ENCODE results near the gene PLEKHF1.
A peak's percentile ranks its signal among the peaks of the same experiment; 100 is the strongest.

PLEKHF1 gene

GRCh38 chr19:29653398-29653797, 11.9 kb upstream of the PLEKHF1 start:
- ChIA-PET CTCF (no interaction called here), POLR2A (no interaction called here)
- no peaks in the 10 kb centered on the region for H3K36me3 ChIP-seq (ENCODE audit: control insufficient read depth in 4 of 4, insufficient read depth in 4 of 4, low read length in 3 of 4)
- H3K4me1 ChIP-seq (ENCODE audit: control extremely low read depth in 1 of 4, control insufficient read depth in 4 of 4, insufficient read depth in 4 of 4, low read length in 3 of 4): peaks cover 0 to 5% (median 0%) of the 10 kb centered on the region in 4 experiments
- no peaks in the 10 kb centered on the region for H3K27me3 ChIP-seq (replicated peaks in 2 of 5; ENCODE audit: control insufficient read depth in 4 of 5, insufficient read depth in 5 of 5, low read length in 4 of 5)
- no peak for DNase-seq
- 100% methylated on average over 1 of the region's 5 CpGs for WGBS (ENCODE audit: insufficient coverage)
- no peaks in the 10 kb centered on the region for H3K9me3 ChIP-seq (ENCODE audit: control extremely low read depth in 1 of 5, control insufficient read depth in 4 of 5, insufficient read depth in 2 of 5, low read depth in 1 of 5, low read length in 4 of 5)
- H3K4me3 ChIP-seq (ENCODE audit: control insufficient read depth in 1 of 7, extremely low read depth in 1 of 7, insufficient read depth in 4 of 7, low read depth in 2 of 7, low read length in 6 of 7): no peak overlapping the region
- no peak overlapping the region for H3K27ac ChIP-seq (ENCODE audit: insufficient read depth in 1 of 2, low read depth in 1 of 2, low read length in 2 of 2, poor library complexity in 1 of 2, severe bottlenecking in 2 of 2)

DNA sequence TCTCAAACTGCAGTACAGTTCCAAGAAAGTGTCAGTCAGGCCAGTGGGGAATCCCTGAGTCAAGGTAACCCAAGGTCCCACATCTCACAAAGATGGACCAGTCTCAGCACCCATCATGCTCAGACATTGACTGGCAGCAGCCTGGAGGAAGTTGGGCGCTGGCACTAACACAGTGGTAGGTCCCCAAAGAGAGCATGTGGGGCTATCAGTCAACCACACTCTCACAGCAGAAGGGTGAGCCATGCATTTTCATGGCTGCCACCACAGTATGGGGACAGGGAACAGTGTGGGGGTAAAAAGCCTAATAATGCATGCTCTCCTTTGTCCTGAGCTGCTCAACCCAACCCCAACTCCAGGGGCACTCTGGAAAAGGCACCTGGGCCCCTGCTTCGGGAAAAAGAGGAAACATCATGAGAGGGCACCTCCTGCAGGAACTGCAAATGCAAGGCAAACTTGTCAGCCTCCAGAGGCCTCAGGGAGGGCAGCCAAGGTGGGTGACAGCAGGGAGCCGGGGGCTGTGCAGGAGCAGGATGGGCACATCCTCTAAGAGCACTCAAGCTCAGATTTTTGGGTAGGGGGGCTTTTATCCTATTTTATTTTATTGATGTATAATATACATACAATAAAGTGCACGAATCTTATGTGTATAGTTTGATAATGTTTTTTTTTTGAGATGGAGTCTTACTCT, 9.5 kb upstream of the PLEKHF1 start:
- Histone ChIP-seq H3K27ac (ENCODE audit: insufficient read depth in 1 of 2, low read depth in 1 of 2, low read length in 2 of 2, poor library complexity in 1 of 2, severe bottlenecking in 2 of 2) (no peak overlapping the region), H3K4me1 (ENCODE audit: control extremely low read depth in 1 of 4, control insufficient read depth in 4 of 4, insufficient read depth in 4 of 4, low read length in 3 of 4) (no peaks in the 10 kb centered on the region), H3K4me3 (ENCODE audit: control insufficient read depth in 1 of 7, extremely low read depth in 1 of 7, insufficient read depth in 4 of 7, low read depth in 2 of 7, low read length in 6 of 7) (no peak overlapping the region), H3K9me3 (ENCODE audit: control extremely low read depth in 1 of 5, control insufficient read depth in 4 of 5, insufficient read depth in 2 of 5, low read depth in 1 of 5, low read length in 4 of 5) (no peaks in the 10 kb centered on the region), H3K36me3 (ENCODE audit: control insufficient read depth in 4 of 4, insufficient read depth in 4 of 4, low read length in 3 of 4) (no peaks in the 10 kb centered on the region), H3K27me3 (replicated peaks in 2 of 5; ENCODE audit: control insufficient read depth in 4 of 5, insufficient read depth in 5 of 5, low read length in 4 of 5) (no peaks in the 10 kb centered on the region)
- ChIA-PET CTCF (interaction anchor here (1.3 to 1.7 kb wide), 2 partner anchors 26 to 46 kb away, joined by 3 to 4 read pairs; no protein-coding TSS in a partner anchor), POLR2A (no interaction called here)
- DNase-seq: no peak
- 0% methylated on average over 1 of the region's 4 CpGs for WGBS (ENCODE audit: insufficient coverage)

DNA sequence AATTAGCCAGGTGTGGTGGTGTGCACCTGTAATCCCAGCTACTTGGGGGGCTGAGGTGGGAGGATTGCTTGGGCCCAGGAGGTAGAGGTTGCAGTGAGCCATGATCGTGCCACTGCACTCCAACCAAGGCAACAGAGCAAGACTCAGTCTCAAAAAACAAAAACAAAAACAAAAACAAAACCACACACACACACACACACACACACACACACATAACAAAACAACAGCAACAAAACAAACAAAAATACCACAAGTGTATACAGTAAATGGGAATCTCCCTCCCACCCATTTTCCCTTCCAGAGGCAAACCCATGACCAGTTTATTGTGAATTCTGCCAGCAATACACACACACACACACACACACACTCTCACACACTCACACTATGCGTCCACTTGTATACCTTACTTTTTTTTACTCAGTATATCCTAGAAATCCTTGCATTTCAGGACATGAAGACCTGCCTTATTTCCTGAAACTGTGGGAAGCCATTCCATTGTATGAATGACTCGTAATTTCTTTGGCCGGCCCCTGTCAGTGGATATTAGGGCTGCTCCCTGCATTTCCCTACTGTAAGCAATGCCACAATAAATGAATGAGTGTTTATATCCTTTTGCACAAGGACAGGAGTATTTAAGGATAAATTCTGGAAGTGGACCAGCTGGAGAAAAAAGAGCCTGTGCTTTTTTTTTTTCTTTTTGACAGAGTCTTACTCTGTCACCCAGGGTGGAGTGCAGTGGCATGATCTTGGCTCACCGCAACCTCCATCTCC, 6.9 kb upstream of the PLEKHF1 start:
- Histone ChIP-seq H3K27ac (ENCODE audit: insufficient read depth in 1 of 2, low read depth in 1 of 2, low read length in 2 of 2, poor library complexity in 1 of 2, severe bottlenecking in 2 of 2) (no peak overlapping the region), H3K27me3 (replicated peaks in 2 of 5; ENCODE audit: control insufficient read depth in 4 of 5, insufficient read depth in 5 of 5, low read length in 4 of 5) (no peaks in the 10 kb centered on the region), H3K36me3 (ENCODE audit: control insufficient read depth in 4 of 4, insufficient read depth in 4 of 4, low read length in 3 of 4) (no peaks in the 10 kb centered on the region), H3K9me3 (ENCODE audit: control extremely low read depth in 1 of 5, control insufficient read depth in 4 of 5, insufficient read depth in 2 of 5, low read depth in 1 of 5, low read length in 4 of 5) (no peaks in the 10 kb centered on the region), H3K4me1 (ENCODE audit: control extremely low read depth in 1 of 4, control insufficient read depth in 4 of 4, insufficient read depth in 4 of 4, low read length in 3 of 4) (no peaks in the 10 kb centered on the region), H3K4me3 (ENCODE audit: control insufficient read depth in 1 of 7, extremely low read depth in 1 of 7, insufficient read depth in 4 of 7, low read depth in 2 of 7, low read length in 6 of 7) (no peak overlapping the region)
- CTCF ChIA-PET: interaction anchor here (1.0 to 1.7 kb wide), 2 partner anchors 14 to 15 kb away, joined by 4 to 6 read pairs; no protein-coding TSS in a partner anchor
- WGBS (ENCODE audit: insufficient coverage): 98% methylated on average over 4 of the region's 5 CpGs
- POLR2A ChIA-PET: no interaction called here
- DNase-seq: no peak

- Histone ChIP-seq H3K4me3 (ENCODE audit: control insufficient read depth in 1 of 7, extremely low read depth in 1 of 7, insufficient read depth in 4 of 7, low read depth in 2 of 7, low read length in 6 of 7) (no peak overlapping the region), H3K4me1 (ENCODE audit: control extremely low read depth in 1 of 4, control insufficient read depth in 4 of 4, insufficient read depth in 4 of 4, low read length in 3 of 4) (peaks cover 0 to 16% (median 11%) of the 10 kb centered on the region in 4 experiments), H3K9me3 (ENCODE audit: control extremely low read depth in 1 of 5, control insufficient read depth in 4 of 5, insufficient read depth in 2 of 5, low read depth in 1 of 5, low read length in 4 of 5) (no peaks in the 10 kb centered on the region), H3K27ac (ENCODE audit: insufficient read depth in 1 of 2, low read depth in 1 of 2, low read length in 2 of 2, poor library complexity in 1 of 2, severe bottlenecking in 2 of 2) (peak overlapping the region in 1 of 2 experiments; percentile 3), H3K27me3 (replicated peaks in 2 of 5; ENCODE audit: control insufficient read depth in 4 of 5, insufficient read depth in 5 of 5, low read length in 4 of 5) (no peaks in the 10 kb centered on the region), H3K36me3 (ENCODE audit: control insufficient read depth in 4 of 4, insufficient read depth in 4 of 4, low read length in 3 of 4) (no peaks in the 10 kb centered on the region)
- 97% methylated on average over 6 of the region's 10 CpGs for WGBS (ENCODE audit: insufficient coverage)
- DNase-seq: no peak
- CTCF ChIA-PET: interaction anchor here (1.0 to 10.6 kb wide), 3 partner anchors 34 to 55 kb away, joined by 4 to 93 read pairs (median 23); partner anchors contain the start of genes C19orf12 and POP4
- POLR2A ChIA-PET: no interaction called here
Observed at GRCh38 chr19:29660835-29661234, 4.4 kb upstream of the PLEKHF1 start.

GRCh38 chr19:29662278-29662603, 3.0 kb upstream of the PLEKHF1 start:
- WGBS (ENCODE audit: insufficient coverage): 93% methylated on average over 1 of the region's 1 CpG
- Histone ChIP-seq H3K27me3 (replicated peaks in 2 of 5; ENCODE audit: control insufficient read depth in 4 of 5, insufficient read depth in 5 of 5, low read length in 4 of 5) (no peaks in the 10 kb centered on the region), H3K4me3 (ENCODE audit: control insufficient read depth in 1 of 7, extremely low read depth in 1 of 7, insufficient read depth in 4 of 7, low read depth in 2 of 7, low read length in 6 of 7) (no peak overlapping the region), H3K9me3 (ENCODE audit: control extremely low read depth in 1 of 5, control insufficient read depth in 4 of 5, insufficient read depth in 2 of 5, low read depth in 1 of 5, low read length in 4 of 5) (no peaks in the 10 kb centered on the region), H3K27ac (ENCODE audit: insufficient read depth in 1 of 2, low read depth in 1 of 2, low read length in 2 of 2, poor library complexity in 1 of 2, severe bottlenecking in 2 of 2) (no peak overlapping the region), H3K4me1 (ENCODE audit: control extremely low read depth in 1 of 4, control insufficient read depth in 4 of 4, insufficient read depth in 4 of 4, low read length in 3 of 4) (peaks cover 0 to 30% (median 25%) of the 10 kb centered on the region in 4 experiments), H3K36me3 (ENCODE audit: control insufficient read depth in 4 of 4, insufficient read depth in 4 of 4, low read length in 3 of 4) (no peaks in the 10 kb centered on the region)
- ChIA-PET POLR2A (no interaction called here), CTCF (interaction anchor here (5.1 to 10.6 kb wide), 2 partner anchors 53 to 54 kb away, joined by 23 to 93 read pairs; partner anchors contain the start of genes C19orf12 and POP4)
- no peak for DNase-seq

- Histone ChIP-seq H3K4me1 (ENCODE audit: control extremely low read depth in 1 of 4, control insufficient read depth in 4 of 4, insufficient read depth in 4 of 4, low read length in 3 of 4) (peaks cover 0 to 35% (median 30%) of the 10 kb centered on the region in 4 experiments), H3K9me3 (ENCODE audit: control extremely low read depth in 1 of 5, control insufficient read depth in 4 of 5, insufficient read depth in 2 of 5, low read depth in 1 of 5, low read length in 4 of 5) (no peaks in the 10 kb centered on the region), H3K4me3 (ENCODE audit: control insufficient read depth in 1 of 7, extremely low read depth in 1 of 7, insufficient read depth in 4 of 7, low read depth in 2 of 7, low read length in 6 of 7) (no peak overlapping the region), H3K27me3 (replicated peaks in 2 of 5; ENCODE audit: control insufficient read depth in 4 of 5, insufficient read depth in 5 of 5, low read length in 4 of 5) (no peaks in the 10 kb centered on the region), H3K36me3 (ENCODE audit: control insufficient read depth in 4 of 4, insufficient read depth in 4 of 4, low read length in 3 of 4) (no peaks in the 10 kb centered on the region), H3K27ac (ENCODE audit: insufficient read depth in 1 of 2, low read depth in 1 of 2, low read length in 2 of 2, poor library complexity in 1 of 2, severe bottlenecking in 2 of 2) (no peak overlapping the region)
- whole genome bisulfite sequencing (ENCODE audit: insufficient coverage): 97% methylated on average over 13 of the region's 17 CpGs
- ChIA-PET CTCF (interaction anchor here (1.0 to 10.6 kb wide), 4 partner anchors 9 to 53 kb away, joined by 3 to 93 read pairs (median 46); partner anchors contain the start of genes C19orf12 and POP4), POLR2A (no interaction called here)
- no peak for DNase-seq
Observed at GRCh38 chr19:29662604-29663404, 2.5 kb upstream of the PLEKHF1 start.
